Glutamatergic neuron (in vitro differentiated cells): Measurements from ENCODE around the gene HTRA3. TPM values are rescaled to one million over a fixed set of nuclear protein-coding genes. Genes with fewer than 3 reads are reported as not detected.

ENCODE experiments used
- DNase-seq: peaks from one replicate; pipeline ENCODE4 v3.0.0; 2022
- H3K27ac Mint-ChIP-seq: one replicate; pipeline ENCODE4 v1.8.0; 2020; ENCODE audit warnings: mild to moderate bottlenecking, mixed read lengths, inconsistent platforms; ENCODE audit not compliant: unreplicated experiment
- H3K27me3 Mint-ChIP-seq: one replicate; pipeline ENCODE4 v1.8.0; 2020; ENCODE audit warnings: mild to moderate bottlenecking, moderate library complexity, mixed read lengths, inconsistent platforms; ENCODE audit not compliant: unreplicated experiment
- H3K36me3 Mint-ChIP-seq: one replicate; pipeline ENCODE4 v1.8.0; 2020; ENCODE audit warnings: mild to moderate bottlenecking, mixed read lengths, inconsistent platforms; ENCODE audit not compliant: unreplicated experiment
- H3K4me1 Mint-ChIP-seq: one replicate; pipeline ENCODE4 v1.8.0; 2020; ENCODE audit warnings: mild to moderate bottlenecking, low read depth, mixed read lengths, inconsistent platforms; ENCODE audit not compliant: unreplicated experiment
- H3K4me3 Mint-ChIP-seq: one replicate; pipeline ENCODE4 v1.8.0; 2020; ENCODE audit warnings: mild to moderate bottlenecking, mixed read lengths, inconsistent platforms; ENCODE audit not compliant: unreplicated experiment
- H3K9me3 Mint-ChIP-seq: one replicate; pipeline ENCODE4 v1.8.0; 2020; ENCODE audit warnings: mild to moderate bottlenecking, moderate library complexity, mixed read lengths, inconsistent platforms; ENCODE audit not compliant: unreplicated experiment
- total RNA-seq: library from RNA; stranded (reverse); fragmentation: NEBNext Ultra II Directional; extraction: Animal tissue kit (Norgen Biotek cat#: 25700); gene quantifications from one replicate; pipeline ENCODE4 v1.2.1, GENCODE V29; 2021; ENCODE audit not compliant: unreplicated experiment
- TF ChIP-seq, protein P1 (sequence below): fragments of 200-600 bp; sonication (generic); IDR thresholded peaks from one replicate; pipeline ENCODE4 v1.5.0; 2021; ENCODE audit not compliant: partially characterized antibody, unreplicated experiment

The HTRA3 gene
- total RNA-seq, 1 donor from 2014 or later: 0.64 TPM

DNA sequence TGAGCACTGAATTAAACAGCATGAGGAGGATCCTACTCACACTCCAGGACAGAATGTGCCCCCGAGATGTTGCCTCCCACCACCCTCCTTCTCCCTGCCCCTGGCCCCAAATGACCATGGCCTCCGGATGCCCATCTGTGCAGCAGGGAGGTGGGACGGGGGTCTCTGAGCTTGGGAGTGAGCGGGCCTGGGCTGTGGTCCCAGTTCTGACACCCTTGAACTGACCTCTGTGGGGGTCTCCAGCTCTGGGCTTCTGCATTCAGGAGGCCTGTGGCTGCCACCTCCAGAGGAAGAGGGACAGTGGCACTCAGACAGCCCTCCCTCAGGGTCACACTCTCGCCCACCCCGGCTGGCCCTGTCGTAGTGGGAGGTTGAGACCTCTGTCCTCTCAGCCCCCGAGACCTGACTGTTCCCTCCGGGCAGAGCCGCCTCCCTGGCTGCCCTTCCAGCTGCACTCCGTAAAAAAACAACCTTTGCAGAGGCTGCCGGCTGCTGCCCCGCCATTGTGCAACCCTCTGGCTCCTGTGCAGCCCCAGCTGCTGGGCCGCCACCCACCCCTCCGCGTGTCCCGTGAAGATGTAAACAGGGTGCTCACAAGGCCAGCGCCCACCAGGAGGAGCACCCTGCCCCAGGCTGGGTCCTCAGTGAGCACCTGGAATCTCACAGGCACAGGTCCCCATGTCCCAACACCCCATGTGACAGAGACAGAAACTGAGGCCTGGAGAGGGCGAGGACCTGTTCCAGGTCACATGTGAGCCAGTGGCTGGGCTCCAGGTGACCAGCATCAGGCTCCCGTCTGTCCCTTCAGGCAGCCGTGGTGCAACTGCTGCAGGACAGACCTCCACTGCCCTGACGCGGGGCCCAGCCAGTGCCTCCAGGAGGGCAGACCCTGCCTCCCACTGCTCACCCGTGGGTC is 39.6 kb downstream of the HTRA3 start:
- TF ChIP-seq, protein P1, sequence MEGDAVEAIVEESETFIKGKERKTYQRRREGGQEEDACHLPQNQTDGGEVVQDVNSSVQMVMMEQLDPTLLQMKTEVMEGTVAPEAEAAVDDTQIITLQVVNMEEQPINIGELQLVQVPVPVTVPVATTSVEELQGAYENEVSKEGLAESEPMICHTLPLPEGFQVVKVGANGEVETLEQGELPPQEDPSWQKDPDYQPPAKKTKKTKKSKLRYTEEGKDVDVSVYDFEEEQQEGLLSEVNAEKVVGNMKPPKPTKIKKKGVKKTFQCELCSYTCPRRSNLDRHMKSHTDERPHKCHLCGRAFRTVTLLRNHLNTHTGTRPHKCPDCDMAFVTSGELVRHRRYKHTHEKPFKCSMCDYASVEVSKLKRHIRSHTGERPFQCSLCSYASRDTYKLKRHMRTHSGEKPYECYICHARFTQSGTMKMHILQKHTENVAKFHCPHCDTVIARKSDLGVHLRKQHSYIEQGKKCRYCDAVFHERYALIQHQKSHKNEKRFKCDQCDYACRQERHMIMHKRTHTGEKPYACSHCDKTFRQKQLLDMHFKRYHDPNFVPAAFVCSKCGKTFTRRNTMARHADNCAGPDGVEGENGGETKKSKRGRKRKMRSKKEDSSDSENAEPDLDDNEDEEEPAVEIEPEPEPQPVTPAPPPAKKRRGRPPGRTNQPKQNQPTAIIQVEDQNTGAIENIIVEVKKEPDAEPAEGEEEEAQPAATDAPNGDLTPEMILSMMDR: no peak
- H3K9me3 Mint-ChIP-seq: peaks cover 14% of the 10 kb centered on the region
- peak; percentile 15 for DNase-seq
- peaks cover 13% of the 10 kb centered on the region for H3K36me3 Mint-ChIP-seq
- H3K27ac Mint-ChIP-seq: no peak overlapping the region
- peaks cover 15% of the 10 kb centered on the region for H3K27me3 Mint-ChIP-seq
- H3K4me1 Mint-ChIP-seq: peaks cover 4% of the 10 kb centered on the region
- no peak overlapping the region for H3K4me3 Mint-ChIP-seq

DNA sequence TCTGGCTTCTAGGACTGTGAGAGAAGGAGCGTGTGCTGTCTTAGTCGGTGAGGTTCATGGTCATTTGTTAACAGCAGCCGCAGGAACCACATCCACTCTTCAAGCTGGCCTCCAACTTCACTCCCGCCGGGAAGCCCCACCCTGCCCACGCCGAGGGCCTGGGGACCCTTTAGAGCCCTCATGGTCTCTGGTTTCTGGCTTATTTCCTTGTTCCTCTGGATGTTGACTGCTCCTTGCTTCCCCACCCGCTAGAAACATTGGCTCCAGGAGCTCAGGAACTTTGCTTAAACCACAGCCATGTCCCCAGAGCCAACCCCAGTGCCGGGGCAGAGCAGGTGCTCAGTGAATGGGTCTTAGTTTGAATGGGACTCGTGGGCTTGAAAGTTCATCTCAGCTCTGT is 40.8 kb downstream of the HTRA3 start:
- H3K27me3 Mint-ChIP-seq: peaks cover 12% of the 10 kb centered on the region
- TF ChIP-seq, protein P1: no peak
- H3K9me3 Mint-ChIP-seq: peaks cover 14% of the 10 kb centered on the region
- DNase-seq: peak; percentile 7
- no peak overlapping the region for H3K4me3 Mint-ChIP-seq
- peaks cover 13% of the 10 kb centered on the region for H3K36me3 Mint-ChIP-seq
- no peak overlapping the region for H3K27ac Mint-ChIP-seq
- H3K4me1 Mint-ChIP-seq: peaks cover 4% of the 10 kb centered on the region

DNA sequence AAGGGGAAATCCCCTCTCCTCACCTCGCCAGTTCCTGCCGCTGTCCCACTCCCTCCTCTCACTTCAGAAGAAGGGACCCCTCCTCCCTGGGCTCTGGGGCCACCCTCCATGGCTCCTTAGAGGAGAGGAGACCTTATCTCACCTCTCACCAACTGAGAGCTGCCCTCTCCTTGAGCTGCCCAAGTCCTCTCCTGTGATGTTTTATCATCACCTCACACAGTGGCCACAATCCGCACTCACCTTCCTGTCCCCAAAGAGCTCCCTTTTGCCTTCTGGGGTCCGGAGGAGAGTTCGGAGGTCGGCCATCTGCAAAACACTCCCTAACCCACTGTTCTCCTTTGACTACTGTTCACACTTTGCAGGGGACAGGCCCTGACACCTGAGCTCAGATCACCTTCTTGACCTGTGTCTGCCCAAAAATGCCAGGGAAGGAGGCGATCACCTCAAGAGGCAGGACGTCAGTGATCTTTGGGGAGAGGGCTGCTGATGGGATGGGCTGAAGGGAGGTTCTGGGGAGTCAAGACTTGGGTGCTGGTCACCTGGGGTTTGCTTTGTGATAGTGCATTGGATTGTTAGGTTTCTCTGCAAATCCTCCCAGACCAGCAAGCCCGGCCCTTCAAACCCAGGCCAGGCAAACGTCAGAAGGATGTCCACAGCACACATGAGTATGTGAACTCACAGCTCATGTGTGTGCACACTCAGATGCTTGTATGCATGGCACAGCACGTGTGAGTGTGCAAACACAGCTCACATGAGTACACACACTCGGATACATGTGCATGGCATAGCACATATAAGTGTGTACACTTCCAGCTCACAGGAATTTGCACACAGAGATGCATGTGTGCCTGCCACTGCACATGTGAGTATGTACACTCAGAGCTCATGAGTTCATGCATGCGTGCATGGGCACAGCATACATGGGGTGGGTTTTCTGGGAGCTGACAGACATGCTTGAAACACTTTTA is 41.8 kb downstream of the HTRA3 start:
- Mint-ChIP-seq H3K4me1 (peaks cover 8% of the 10 kb centered on the region), H3K4me3 (no peak overlapping the region), H3K9me3 (peaks cover 14% of the 10 kb centered on the region), H3K27ac (no peak overlapping the region), H3K36me3 (peaks cover 13% of the 10 kb centered on the region), H3K27me3 (peaks cover 10% of the 10 kb centered on the region)
- TF ChIP-seq, protein P1: no peak
- peak; percentile 7 for DNase-seq

DNA sequence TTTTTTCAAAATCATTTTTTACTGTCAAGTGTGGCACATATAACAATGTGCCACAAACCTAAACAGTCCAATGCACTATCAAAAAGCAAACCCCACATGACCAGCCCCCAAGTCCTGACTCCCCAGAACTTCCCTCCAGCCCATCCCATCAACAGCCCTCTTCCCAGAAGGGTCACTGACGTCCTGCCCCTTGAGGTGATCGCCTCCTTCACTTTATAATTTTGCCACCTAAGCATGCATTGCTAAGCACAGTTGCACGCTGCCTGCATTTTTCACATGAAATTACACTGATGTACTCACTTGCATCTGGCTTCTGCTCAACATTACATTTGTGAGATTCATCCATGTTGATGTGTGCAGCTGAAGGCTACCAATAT is 42.5 kb downstream of the HTRA3 start:
- no peak overlapping the region for H3K4me3 Mint-ChIP-seq
- H3K27ac Mint-ChIP-seq: no peak overlapping the region
- DNase-seq: no peak
- peaks cover 8% of the 10 kb centered on the region for H3K4me1 Mint-ChIP-seq
- peaks cover 13% of the 10 kb centered on the region for H3K36me3 Mint-ChIP-seq
- TF ChIP-seq, protein P1: no peak
- H3K9me3 Mint-ChIP-seq: peaks cover 14% of the 10 kb centered on the region
- peaks cover 10% of the 10 kb centered on the region for H3K27me3 Mint-ChIP-seq
